Mesenchymal stem cell (in vitro differentiated cells and primary cell): Measurements from ENCODE around the gene PIGL.

ENCODE experiments used
- DNase-seq: peaks from one replicate; pipeline ENCODE4 v3.0.0-alpha.2; 2013
- H2AFZ ChIP-seq: one replicate; pipeline ENCODE4 v1.6.1; 2013; ENCODE audit warnings: low read depth, mild to moderate bottlenecking, control low read depth, inconsistent platforms, low read length, moderate library complexity
- H2AK5ac ChIP-seq: 2 replicates; pipeline ENCODE4 v1.6.1; 2013; ENCODE audit warnings: low read length, moderate library complexity, mild to moderate bottlenecking, inconsistent platforms; ENCODE audit not compliant: severe bottlenecking
- H2BK120ac ChIP-seq: one replicate; pipeline ENCODE4 v1.6.1; 2013; ENCODE audit warnings: low read depth, mild to moderate bottlenecking, inconsistent platforms, low read length, moderate library complexity
- H2BK12ac ChIP-seq, 2 experiments: one replicate each; pipeline ENCODE4 v1.6.1; 2013; ENCODE audit warnings: inconsistent platforms in 2 of 2, low read length in 2 of 2, mild to moderate bottlenecking in 2 of 2, moderate library complexity in 2 of 2, control low read depth in 1 of 2
- H2BK15ac ChIP-seq: one replicate; pipeline ENCODE4 v1.6.1; 2013; ENCODE audit warnings: mild to moderate bottlenecking, low read depth, inconsistent platforms; ENCODE audit not compliant: poor library complexity, severe bottlenecking
- H2BK5ac ChIP-seq: 2 replicates; pipeline ENCODE4 v1.6.1; 2013; ENCODE audit warnings: low read depth, mild to moderate bottlenecking, low read length, control low read depth, inconsistent platforms; ENCODE audit not compliant: poor library complexity, severe bottlenecking
- H3K14ac ChIP-seq, 2 experiments: one replicate each; pipeline ENCODE4 v1.6.1; 2013; ENCODE audit warnings: inconsistent platforms in 2 of 2, low read length in 2 of 2, control low read depth in 1 of 2, mild to moderate bottlenecking in 1 of 2, moderate library complexity in 1 of 2
- H3K18ac ChIP-seq, 2 experiments: one replicate each; pipeline ENCODE4 v1.6.1; 2013; ENCODE audit warnings: inconsistent platforms in 2 of 2, low read length in 2 of 2, control low read depth in 1 of 2, low read depth in 1 of 2, mild to moderate bottlenecking in 1 of 2
- H3K23ac ChIP-seq, 2 experiments: one replicate each; pipeline ENCODE4 v1.6.1; 2013; ENCODE audit warnings: inconsistent platforms in 2 of 2, low read length in 2 of 2, mild to moderate bottlenecking in 2 of 2, moderate library complexity in 2 of 2, control low read depth in 1 of 2
- H3K27ac ChIP-seq: 2 replicates; pipeline ENCODE4 v1.5.1; 2013; ENCODE audit warnings: mild to moderate bottlenecking, moderate library complexity, low read length, control low read depth, inconsistent platforms; ENCODE audit not compliant: poor library complexity, severe bottlenecking
- H3K27me3 ChIP-seq, 2 experiments: 2 replicates each; pipeline versions ENCODE4 v1.6.1 to v1.7.0; 2013; ENCODE audit warnings: low read length in 2 of 2, mild to moderate bottlenecking in 2 of 2, moderate library complexity in 2 of 2, control low read depth in 1 of 2, inconsistent platforms in 1 of 2; ENCODE audit not compliant: control insufficient read depth in 1 of 2, insufficient read depth in 1 of 2
- H3K36me3 ChIP-seq, 2 experiments: 2 replicates each; pipeline versions ENCODE4 v1.6.1 to v1.7.0; 2013; ENCODE audit warnings: low read length in 2 of 2, control low read depth in 1 of 2, inconsistent platforms in 1 of 2, low read depth in 1 of 2, mild to moderate bottlenecking in 1 of 2; ENCODE audit not compliant: insufficient read depth in 2 of 2, control insufficient read depth in 1 of 2
- H3K4ac ChIP-seq, 2 experiments: one replicate each; pipeline ENCODE4 v1.6.1; 2013; ENCODE audit warnings: inconsistent platforms in 2 of 2, low read length in 2 of 2, mild to moderate bottlenecking in 2 of 2, moderate library complexity in 2 of 2, control low read depth in 1 of 2, low read depth in 1 of 2
- H3K4me1 ChIP-seq: 2 replicates; pipeline ENCODE4 v1.6.1; 2013; ENCODE audit warnings: low read depth, low read length, control low read depth; ENCODE audit not compliant: control insufficient read depth, insufficient read depth
- H3K4me2 ChIP-seq: 2 replicates; pipeline ENCODE4 v1.6.1; 2013; ENCODE audit warnings: low read length, mild to moderate bottlenecking, inconsistent platforms; ENCODE audit not compliant: poor library complexity, severe bottlenecking
- H3K4me3 ChIP-seq, 2 experiments: 2 replicates each; pipeline versions ENCODE4 v1.5.1 to v1.7.0; 2013; ENCODE audit warnings: low read length in 2 of 2, mild to moderate bottlenecking in 2 of 2, control low read depth in 1 of 2, low read depth in 1 of 2; ENCODE audit not compliant: insufficient read depth in 1 of 2
- H3K79me1 ChIP-seq: replicated peaks from 2 replicates; pipeline ENCODE4 v1.6.1; 2013; ENCODE audit warnings: mild to moderate bottlenecking, control low read depth, low read length, inconsistent platforms; ENCODE audit not compliant: poor library complexity, severe bottlenecking
- H3K9ac ChIP-seq: 2 replicates; pipeline ENCODE4 v1.7.0; 2013; ENCODE audit warnings: mild to moderate bottlenecking, low read length, moderate library complexity
- H3K9me3 ChIP-seq: 2 replicates; pipeline ENCODE4 v1.7.0; 2013; ENCODE audit warnings: mild to moderate bottlenecking, low read length; ENCODE audit not compliant: control insufficient read depth
- H4K8ac ChIP-seq: one replicate; pipeline ENCODE4 v1.6.1; 2013; ENCODE audit warnings: inconsistent platforms, mild to moderate bottlenecking, low read length, moderate library complexity
- H4K91ac ChIP-seq: one replicate; pipeline ENCODE4 v1.6.1; 2013; ENCODE audit warnings: mild to moderate bottlenecking, low read length, inconsistent platforms
- WGBS: methylation state at CpG from one replicate; pipeline ENCODE4 v1.1.7; 2013; ENCODE audit warnings: mixed read lengths; 5-methylcytosine and 5-hydroxymethylcytosine counted together

PIGL gene

DNA sequence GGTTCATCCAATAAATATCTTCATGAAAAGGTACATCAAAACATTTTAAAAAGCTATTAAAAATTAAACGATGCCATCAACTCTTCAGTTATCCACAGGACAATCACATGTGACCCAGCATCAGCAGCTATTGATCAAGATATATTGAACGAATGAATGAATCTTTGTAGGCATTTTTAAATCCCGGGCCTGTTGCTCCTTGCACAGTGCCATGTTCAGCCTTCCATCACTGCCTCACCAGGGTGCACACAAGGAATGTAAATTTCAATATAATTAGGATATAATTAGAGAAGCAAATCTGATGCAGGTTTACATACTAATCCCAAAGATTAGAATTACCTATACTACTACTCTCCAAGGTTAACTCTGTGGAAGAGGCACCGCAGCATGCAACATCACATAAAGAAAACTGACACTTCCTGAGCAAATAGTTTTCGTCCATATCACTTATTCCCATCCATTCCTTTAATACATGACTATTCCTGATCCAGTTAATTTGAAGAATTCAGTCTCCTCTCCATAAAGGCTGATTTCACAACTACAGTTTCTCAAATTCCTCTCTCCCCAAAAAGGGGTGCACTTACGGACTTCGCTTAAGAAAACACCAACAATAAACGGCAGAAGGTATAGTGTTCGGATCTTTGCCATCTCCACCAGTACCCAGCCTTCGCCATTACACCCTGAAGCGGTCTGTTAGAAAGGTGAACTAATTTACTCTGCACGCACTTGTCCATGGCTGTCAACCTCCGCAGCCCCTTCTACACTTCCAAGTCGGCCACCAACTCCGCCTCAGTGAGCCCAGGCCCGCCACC lies 2.6 kb upstream of the PIGL start:
- Histone ChIP-seq H4K8ac (no peak overlapping the region), H3K27me3 (no peaks in the 10 kb centered on the region), H3K4ac (peak overlapping the region; percentile 94 to 95), H3K23ac (peak overlapping the region; percentile 15 to 90), H2AK5ac (peak overlapping the region; percentile 19), H3K4me1 (peaks cover 12% of the 10 kb centered on the region), H2BK15ac (peak overlapping the region; percentile 99), H4K91ac (peak overlapping the region; percentile 9), H3K4me2 (peak overlapping the region; percentile 45), H3K4me3 (peak overlapping the region; percentile 86 to 91), H3K18ac (peak overlapping the region; percentile 95 to 97), H3K9me3 (no peaks in the 10 kb centered on the region), H2AFZ (peak overlapping the region; percentile 77), H3K79me1 (no peaks in the 10 kb centered on the region), H3K36me3 (no peaks in the 10 kb centered on the region), H3K27ac (peak overlapping the region; percentile 78), H3K14ac (peak overlapping the region in 1 of 2 experiments; percentile 92), H2BK12ac (peak overlapping the region in 1 of 2 experiments; percentile 55), H3K9ac (peak overlapping the region; percentile 94), H2BK120ac (no peak overlapping the region), H2BK5ac (no peak overlapping the region)
- peak; percentile 31 for DNase-seq
- WGBS, result 8% methylated on average over 14 of the region's 16 CpGs

DNA sequence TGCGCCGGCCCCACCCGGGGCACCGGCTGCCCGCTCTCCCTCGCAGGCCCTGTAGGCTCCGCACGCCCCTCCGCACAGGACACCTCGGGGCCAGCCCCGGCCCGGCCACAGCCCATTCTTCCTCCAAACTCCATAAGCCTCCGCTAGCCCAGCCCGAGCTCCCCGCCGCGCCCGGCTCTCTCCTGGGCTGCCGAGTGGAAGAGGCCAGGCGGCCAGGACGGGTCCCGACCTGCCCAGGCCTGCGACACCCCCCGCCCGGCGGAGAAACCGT lies 2.1 kb upstream of the PIGL start:
- H2AFZ ChIP-seq, result peak overlapping the region; percentile 77
- H3K36me3 ChIP-seq, result peaks cover 0 to 3% of the 10 kb centered on the region in 2 experiments
- no peak overlapping the region for H2AK5ac ChIP-seq
- H3K9me3 ChIP-seq, result no peaks in the 10 kb centered on the region
- peak overlapping the region; percentile 86 to 91 for H3K4me3 ChIP-seq
- under 1% methylated on average over 22 of the region's 27 CpGs for WGBS
- H3K27me3 ChIP-seq, result no peaks in the 10 kb centered on the region
- peak overlapping the region; percentile 95 to 97 for H3K18ac ChIP-seq
- H3K4ac ChIP-seq, result peak overlapping the region; percentile 94 to 95
- peak overlapping the region in 1 of 2 experiments; percentile 92 for H3K14ac ChIP-seq
- peak overlapping the region; percentile 94 for H3K9ac ChIP-seq
- peak overlapping the region; percentile 15 to 90 for H3K23ac ChIP-seq
- no peaks in the 10 kb centered on the region for H3K79me1 ChIP-seq
- peak overlapping the region; percentile 99 for H2BK15ac ChIP-seq
- peak overlapping the region; percentile 98 for H4K8ac ChIP-seq
- peak overlapping the region; percentile 57 for H3K27ac ChIP-seq
- peak overlapping the region; percentile 55 to 66 for H2BK12ac ChIP-seq
- peak overlapping the region; percentile 93 for H4K91ac ChIP-seq
- H2BK5ac ChIP-seq, result peak overlapping the region; percentile 96
- peaks cover 12% of the 10 kb centered on the region for H3K4me1 ChIP-seq
- peak overlapping the region; percentile 99 for H2BK120ac ChIP-seq
- peak overlapping the region; percentile 45 for H3K4me2 ChIP-seq
- DNase-seq, result peak; percentile 54

DNA sequence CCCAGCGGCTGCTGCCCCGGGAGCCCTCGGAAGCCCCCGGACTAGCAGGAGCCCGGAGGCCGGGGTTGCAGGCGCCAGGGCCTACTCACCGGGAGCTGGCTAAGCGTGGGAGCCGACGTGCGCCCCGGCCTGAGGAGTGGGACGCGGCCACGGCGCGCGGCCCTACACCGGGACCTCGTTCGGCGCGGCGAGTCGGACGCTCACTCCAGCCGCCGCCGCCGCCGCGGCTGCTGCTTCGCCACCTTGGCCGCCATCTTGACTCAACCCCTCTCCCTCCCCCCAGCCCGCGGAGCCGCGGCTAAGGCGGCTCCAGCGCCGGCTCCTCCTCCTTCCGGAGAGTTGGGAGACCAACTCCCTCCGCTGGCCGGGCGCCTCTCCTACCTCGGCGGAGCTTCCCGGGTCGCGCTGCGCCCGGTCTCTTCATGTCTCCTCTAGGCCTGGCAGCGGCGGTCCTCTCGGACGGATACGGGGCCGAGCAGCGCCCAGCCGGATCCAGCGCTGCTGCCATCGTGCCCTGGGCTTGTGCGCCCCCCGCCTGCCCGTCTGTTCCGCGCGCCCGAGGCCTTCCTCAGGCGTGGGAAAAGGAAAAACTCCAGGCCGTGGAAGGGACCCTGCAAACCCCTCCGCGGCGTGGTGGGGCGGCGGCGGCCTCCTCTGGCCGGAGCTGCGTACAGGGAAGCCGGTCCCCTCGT lies 1.6 kb upstream of the PIGL start, which contains the start of gene NCOR1:
Gene NCOR1 (minus strand): TSS at position 262 of the 692 bp plus-strand sequence. CDS start 20,965 bp downstream, outside the sequence.
- Histone ChIP-seq H2AFZ (peak within 1 kb of the TSS; percentile 97), H3K4me2 (peak within 1 kb of the TSS; percentile 68), H3K36me3 (peaks cover 0 to 3% of the 10 kb centered on the region in 2 experiments), H2BK5ac (peak within 1 kb of the TSS; percentile 96), H3K9me3 (no peaks in the 10 kb centered on the region), H3K14ac (peak within 1 kb of the TSS in 1 of 2 experiments; percentile 99), H3K4ac (peak within 1 kb of the TSS; percentile 94 to 96), H3K27ac (peak within 1 kb of the TSS; percentile 80), H4K91ac (peak within 1 kb of the TSS; percentile 99), H2BK120ac (peak within 1 kb of the TSS; percentile 99), H2BK12ac (peak within 1 kb of the TSS; percentile 66 to 73), H3K18ac (peak within 1 kb of the TSS; percentile 99 to 100), H3K9ac (peak within 1 kb of the TSS; percentile 94), H3K27me3 (no peaks in the 10 kb centered on the region), H2BK15ac (peak within 1 kb of the TSS; percentile 99), H3K4me3 (peak within 1 kb of the TSS; percentile 86 to 91), H3K79me1 (no peaks in the 10 kb centered on the region), H4K8ac (peak within 1 kb of the TSS; percentile 100), H2AK5ac (peak within 1 kb of the TSS; percentile 64), H3K23ac (peak within 1 kb of the TSS; percentile 15 to 96), H3K4me1 (peaks cover 12% of the 10 kb centered on the region)
- WGBS, result under 1% methylated on average over 73 of the region's 82 CpGs
- DNase-seq, result peak; percentile 96

DNA sequence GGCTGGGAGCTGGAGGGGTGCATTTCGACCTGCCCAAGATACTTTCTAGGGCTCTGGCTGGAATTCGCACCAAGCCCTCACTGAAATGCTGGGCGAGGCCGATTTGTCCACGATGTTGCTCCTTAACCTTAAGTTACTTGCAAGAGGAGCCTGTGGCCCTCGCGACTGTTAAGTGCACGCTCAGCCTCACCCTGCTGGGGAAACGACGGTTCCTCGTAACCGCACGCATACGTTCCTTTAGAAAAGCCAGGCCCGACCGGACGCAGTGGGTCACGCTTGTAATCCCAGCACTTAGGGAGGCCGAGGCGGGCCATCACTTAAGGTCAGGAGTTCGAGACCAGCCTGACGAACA lies 1.1 kb upstream of the PIGL start:
- Histone ChIP-seq H3K27me3 (no peaks in the 10 kb centered on the region), H3K79me1 (peaks cover 3% of the 10 kb centered on the region), H2AFZ (peak overlapping the region; percentile 97), H3K4me2 (peak overlapping the region; percentile 68), H3K14ac (peak overlapping the region in 1 of 2 experiments; percentile 99), H3K9ac (peak overlapping the region; percentile 94), H3K4me1 (peaks cover 12% of the 10 kb centered on the region), H2BK5ac (peak overlapping the region; percentile 81), H4K8ac (peak overlapping the region; percentile 100), H3K4me3 (peak overlapping the region; percentile 86 to 91), H3K36me3 (peaks cover 0 to 3% of the 10 kb centered on the region in 2 experiments), H3K9me3 (no peaks in the 10 kb centered on the region), H2BK120ac (no peak overlapping the region), H3K23ac (peak overlapping the region in 1 of 2 experiments; percentile 96), H2BK15ac (peak overlapping the region; percentile 63), H2AK5ac (peak overlapping the region; percentile 64), H3K27ac (peak overlapping the region; percentile 80), H3K4ac (peak overlapping the region; percentile 87 to 96), H3K18ac (peak overlapping the region; percentile 99 to 100), H2BK12ac (peak overlapping the region in 1 of 2 experiments; percentile 48), H4K91ac (peak overlapping the region; percentile 99)
- 38% methylated on average over 22 of the region's 22 CpGs for WGBS
- DNase-seq, result no peak
